ENCODE data around the gene RIT2. TPM values are rescaled to one million over a fixed set of nuclear protein-coding genes. Genes with fewer than 3 reads are reported as not detected.

Gene RIT2
- total RNA-seq, 1 donor from 2014 or later = not detected

DNA sequence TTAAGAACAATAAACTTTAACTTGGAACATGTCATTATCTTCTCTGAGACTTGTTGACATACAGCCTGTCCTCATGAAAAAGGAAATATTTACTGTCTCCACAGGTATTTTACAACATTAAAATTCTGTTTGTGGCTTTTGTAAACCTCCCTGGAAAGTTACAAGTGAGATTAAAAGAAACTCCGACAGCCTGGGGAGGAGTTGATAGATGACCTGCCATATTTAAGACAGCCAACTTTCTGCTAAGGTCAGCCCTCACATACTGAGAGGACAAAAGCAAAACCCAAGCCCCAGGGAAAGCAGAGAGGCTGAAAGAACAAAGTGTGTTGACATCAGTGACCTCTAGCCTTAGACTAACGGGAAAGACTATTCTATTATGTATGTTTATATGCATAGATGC lies 350.2 kb downstream of the RIT2 start:
- Histone ChIP-seq H3K9ac (ENCODE audit: low read depth in 1 of 3, low read length in 3 of 3) (no peak overlapping the region), H3K9me3 (ENCODE audit: control insufficient read depth in 3 of 3, low read length in 3 of 3) (no peaks in the 10 kb centered on the region), H3K27ac (ENCODE audit: low read depth, low read length) (no peak overlapping the region), H3K4me3 (ENCODE audit: low read length in 3 of 3) (no peak overlapping the region), H3K4me1 (ENCODE audit: control insufficient read depth in 3 of 3, insufficient read depth in 3 of 3, low read length in 3 of 3) (no peaks in the 10 kb centered on the region), H3K36me3 (ENCODE audit: control insufficient read depth in 3 of 3, insufficient read depth in 3 of 3, low read length in 3 of 3) (no peaks in the 10 kb centered on the region), H3K27me3 (ENCODE audit: control insufficient read depth in 3 of 3, insufficient read depth in 3 of 3, low read length in 3 of 3) (no peaks in the 10 kb centered on the region)

DNA sequence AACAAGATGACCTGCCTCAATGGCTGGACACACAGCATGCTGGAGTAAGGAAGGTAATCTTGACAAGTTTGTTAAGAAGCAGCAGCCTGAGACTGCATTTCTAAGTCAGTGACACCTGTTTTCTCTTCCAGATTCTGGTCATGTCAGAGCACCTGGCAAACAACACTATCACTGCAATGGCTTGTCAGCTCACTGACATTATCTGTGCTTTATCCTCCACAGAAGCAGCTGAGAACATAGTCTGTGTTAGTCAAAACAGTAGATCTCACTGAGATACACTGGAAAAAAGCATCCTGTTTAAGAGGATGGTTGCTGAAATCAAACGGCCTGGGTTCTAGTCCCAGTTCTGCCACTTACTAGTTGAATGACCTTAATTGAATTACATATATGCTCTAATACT lies 355.2 kb downstream of the RIT2 start:
- no peaks in the 10 kb centered on the region for H3K27me3 ChIP-seq (ENCODE audit: control insufficient read depth in 3 of 3, insufficient read depth in 3 of 3, low read length in 3 of 3)
- no peak overlapping the region for H3K4me3 ChIP-seq (ENCODE audit: low read length in 3 of 3)
- H3K27ac ChIP-seq (ENCODE audit: low read depth, low read length) = no peak overlapping the region
- no peaks in the 10 kb centered on the region for H3K4me1 ChIP-seq (ENCODE audit: control insufficient read depth in 3 of 3, insufficient read depth in 3 of 3, low read length in 3 of 3)
- H3K9ac ChIP-seq (ENCODE audit: low read depth in 1 of 3, low read length in 3 of 3) = no peak overlapping the region
- H3K36me3 ChIP-seq (ENCODE audit: control insufficient read depth in 3 of 3, insufficient read depth in 3 of 3, low read length in 3 of 3) = no peaks in the 10 kb centered on the region
- no peaks in the 10 kb centered on the region for H3K9me3 ChIP-seq (ENCODE audit: control insufficient read depth in 3 of 3, low read length in 3 of 3)

GRCh38 chr18:42758852-42759251 lies 356.6 kb downstream of the RIT2 start:
- Histone ChIP-seq H3K9me3 (ENCODE audit: control insufficient read depth in 3 of 3, low read length in 3 of 3) (no peaks in the 10 kb centered on the region), H3K4me3 (ENCODE audit: low read length in 3 of 3) (no peak overlapping the region), H3K9ac (ENCODE audit: low read depth in 1 of 3, low read length in 3 of 3) (no peak overlapping the region), H3K27me3 (ENCODE audit: control insufficient read depth in 3 of 3, insufficient read depth in 3 of 3, low read length in 3 of 3) (no peaks in the 10 kb centered on the region), H3K4me1 (ENCODE audit: control insufficient read depth in 3 of 3, insufficient read depth in 3 of 3, low read length in 3 of 3) (no peaks in the 10 kb centered on the region), H3K27ac (ENCODE audit: low read depth, low read length) (no peak overlapping the region), H3K36me3 (ENCODE audit: control insufficient read depth in 3 of 3, insufficient read depth in 3 of 3, low read length in 3 of 3) (no peaks in the 10 kb centered on the region)

DNA sequence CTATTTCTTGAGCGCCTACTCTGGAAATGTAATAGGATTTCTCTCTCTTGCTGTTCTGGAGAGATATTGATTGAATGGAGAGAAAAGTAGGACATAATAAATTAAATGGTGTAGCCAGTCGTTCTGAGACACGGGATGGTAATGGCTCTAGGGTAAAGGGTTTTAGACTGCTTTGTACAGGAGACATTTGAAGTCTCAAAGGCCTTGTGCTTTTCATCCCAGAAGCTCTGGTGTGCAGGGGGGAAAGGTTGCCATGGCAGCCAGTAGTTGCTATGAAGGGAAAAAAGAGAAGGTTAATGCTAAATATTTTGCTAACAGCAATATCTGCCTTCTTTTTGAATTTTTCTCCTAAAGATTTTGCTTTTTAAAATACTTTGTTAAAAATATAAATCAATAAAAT lies 359.3 kb downstream of the RIT2 start:
- no peak overlapping the region for H3K27ac ChIP-seq (ENCODE audit: low read depth, low read length)
- no peaks in the 10 kb centered on the region for H3K9me3 ChIP-seq (ENCODE audit: control insufficient read depth in 3 of 3, low read length in 3 of 3)
- no peaks in the 10 kb centered on the region for H3K4me1 ChIP-seq (ENCODE audit: control insufficient read depth in 3 of 3, insufficient read depth in 3 of 3, low read length in 3 of 3)
- no peak overlapping the region for H3K4me3 ChIP-seq (ENCODE audit: low read length in 3 of 3)
- H3K27me3 ChIP-seq (ENCODE audit: control insufficient read depth in 3 of 3, insufficient read depth in 3 of 3, low read length in 3 of 3) = no peaks in the 10 kb centered on the region
- H3K36me3 ChIP-seq (ENCODE audit: control insufficient read depth in 3 of 3, insufficient read depth in 3 of 3, low read length in 3 of 3) = no peaks in the 10 kb centered on the region
- no peak overlapping the region for H3K9ac ChIP-seq (ENCODE audit: low read depth in 1 of 3, low read length in 3 of 3)

- Histone ChIP-seq H3K36me3 (ENCODE audit: control insufficient read depth in 3 of 3, insufficient read depth in 3 of 3, low read length in 3 of 3) (no peaks in the 10 kb centered on the region), H3K27me3 (ENCODE audit: control insufficient read depth in 3 of 3, insufficient read depth in 3 of 3, low read length in 3 of 3) (no peaks in the 10 kb centered on the region), H3K9me3 (ENCODE audit: control insufficient read depth in 3 of 3, low read length in 3 of 3) (no peaks in the 10 kb centered on the region), H3K4me1 (ENCODE audit: control insufficient read depth in 3 of 3, insufficient read depth in 3 of 3, low read length in 3 of 3) (no peaks in the 10 kb centered on the region), H3K27ac (ENCODE audit: low read depth, low read length) (no peak overlapping the region), H3K4me3 (ENCODE audit: low read length in 3 of 3) (no peak overlapping the region), H3K9ac (ENCODE audit: low read depth in 1 of 3, low read length in 3 of 3) (no peak overlapping the region)
Observed at GRCh38 chr18:42752916-42753315, 362.6 kb downstream of the RIT2 start.

- Histone ChIP-seq H3K27me3 (ENCODE audit: control insufficient read depth in 3 of 3, insufficient read depth in 3 of 3, low read length in 3 of 3) (no peaks in the 10 kb centered on the region), H3K4me1 (ENCODE audit: control insufficient read depth in 3 of 3, insufficient read depth in 3 of 3, low read length in 3 of 3) (no peaks in the 10 kb centered on the region), H3K36me3 (ENCODE audit: control insufficient read depth in 3 of 3, insufficient read depth in 3 of 3, low read length in 3 of 3) (no peaks in the 10 kb centered on the region), H3K4me3 (ENCODE audit: low read length in 3 of 3) (no peak overlapping the region), H3K9me3 (ENCODE audit: control insufficient read depth in 3 of 3, low read length in 3 of 3) (no peaks in the 10 kb centered on the region), H3K27ac (ENCODE audit: low read depth, low read length) (no peak overlapping the region), H3K9ac (ENCODE audit: low read depth in 1 of 3, low read length in 3 of 3) (no peak overlapping the region)
Observed at GRCh38 chr18:42746794-42747193, 368.7 kb downstream of the RIT2 start.

DNA sequence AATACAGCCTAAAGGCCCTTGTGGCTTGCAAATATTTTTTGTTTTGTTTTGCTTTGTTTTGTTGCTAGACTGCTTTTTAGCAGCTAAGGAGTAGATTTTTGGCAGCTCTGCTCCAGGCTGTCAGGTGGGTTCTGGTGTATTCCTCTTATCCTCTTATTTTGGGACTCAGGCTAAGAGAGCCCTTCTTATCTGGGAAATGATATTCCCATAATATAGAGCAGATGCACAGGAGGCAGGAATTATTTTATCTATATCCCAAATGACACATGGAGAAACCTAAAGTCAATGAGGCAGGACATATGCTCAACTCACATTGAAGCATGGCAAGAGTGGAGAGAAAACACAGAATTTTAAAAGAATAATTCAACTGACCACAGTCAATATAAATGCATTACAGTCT lies 369.6 kb downstream of the RIT2 start:
- no peaks in the 10 kb centered on the region for H3K27me3 ChIP-seq (ENCODE audit: control insufficient read depth in 3 of 3, insufficient read depth in 3 of 3, low read length in 3 of 3)
- no peak overlapping the region for H3K9ac ChIP-seq (ENCODE audit: low read depth in 1 of 3, low read length in 3 of 3)
- H3K27ac ChIP-seq (ENCODE audit: low read depth, low read length) = no peak overlapping the region
- H3K9me3 ChIP-seq (ENCODE audit: control insufficient read depth in 3 of 3, low read length in 3 of 3) = no peaks in the 10 kb centered on the region
- H3K4me1 ChIP-seq (ENCODE audit: control insufficient read depth in 3 of 3, insufficient read depth in 3 of 3, low read length in 3 of 3) = no peaks in the 10 kb centered on the region
- no peaks in the 10 kb centered on the region for H3K36me3 ChIP-seq (ENCODE audit: control insufficient read depth in 3 of 3, insufficient read depth in 3 of 3, low read length in 3 of 3)
- no peak overlapping the region for H3K4me3 ChIP-seq (ENCODE audit: low read length in 3 of 3)

DNA sequence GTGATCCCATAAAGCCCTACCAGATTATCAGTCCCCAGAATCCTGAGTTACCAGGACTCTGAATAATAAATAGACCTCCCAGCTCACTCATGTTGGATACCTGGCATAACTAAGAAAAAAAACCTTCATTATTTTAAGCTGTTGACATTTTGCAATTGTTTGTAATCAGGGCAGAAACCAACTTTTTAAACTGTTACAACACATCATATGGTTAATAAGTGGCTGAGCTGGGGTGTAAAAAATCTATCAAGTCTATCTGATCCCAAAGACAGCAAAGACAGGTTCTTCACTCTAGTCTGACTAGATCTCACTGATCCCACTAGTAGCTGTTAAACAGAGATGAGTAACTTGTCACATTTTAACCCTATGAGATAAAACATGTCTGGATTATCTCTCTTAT lies 370.3 kb downstream of the RIT2 start:
- Histone ChIP-seq H3K36me3 (ENCODE audit: control insufficient read depth in 3 of 3, insufficient read depth in 3 of 3, low read length in 3 of 3) (no peaks in the 10 kb centered on the region), H3K27me3 (ENCODE audit: control insufficient read depth in 3 of 3, insufficient read depth in 3 of 3, low read length in 3 of 3) (no peaks in the 10 kb centered on the region), H3K4me3 (ENCODE audit: low read length in 3 of 3) (no peak overlapping the region), H3K9me3 (ENCODE audit: control insufficient read depth in 3 of 3, low read length in 3 of 3) (no peaks in the 10 kb centered on the region), H3K4me1 (ENCODE audit: control insufficient read depth in 3 of 3, insufficient read depth in 3 of 3, low read length in 3 of 3) (no peaks in the 10 kb centered on the region), H3K27ac (ENCODE audit: low read depth, low read length) (no peak overlapping the region), H3K9ac (ENCODE audit: low read depth in 1 of 3, low read length in 3 of 3) (no peak overlapping the region)

- no peaks in the 10 kb centered on the region for H3K4me1 ChIP-seq (ENCODE audit: control insufficient read depth in 3 of 3, insufficient read depth in 3 of 3, low read length in 3 of 3)
- H3K4me3 ChIP-seq (ENCODE audit: low read length in 3 of 3) = no peak overlapping the region
- H3K9me3 ChIP-seq (ENCODE audit: control insufficient read depth in 3 of 3, low read length in 3 of 3) = no peaks in the 10 kb centered on the region
- no peak overlapping the region for H3K27ac ChIP-seq (ENCODE audit: low read depth, low read length)
- H3K9ac ChIP-seq (ENCODE audit: low read depth in 1 of 3, low read length in 3 of 3) = no peak overlapping the region
- H3K27me3 ChIP-seq (ENCODE audit: control insufficient read depth in 3 of 3, insufficient read depth in 3 of 3, low read length in 3 of 3) = no peaks in the 10 kb centered on the region
- H3K36me3 ChIP-seq (ENCODE audit: control insufficient read depth in 3 of 3, insufficient read depth in 3 of 3, low read length in 3 of 3) = no peaks in the 10 kb centered on the region
Observed at GRCh38 chr18:42743373-42744138, 371.9 kb downstream of the RIT2 start.

- Histone ChIP-seq H3K36me3 (ENCODE audit: control insufficient read depth in 3 of 3, insufficient read depth in 3 of 3, low read length in 3 of 3) (no peaks in the 10 kb centered on the region), H3K9me3 (ENCODE audit: control insufficient read depth in 3 of 3, low read length in 3 of 3) (no peaks in the 10 kb centered on the region), H3K4me3 (ENCODE audit: low read length in 3 of 3) (no peak overlapping the region), H3K27ac (ENCODE audit: low read depth, low read length) (no peak overlapping the region), H3K9ac (ENCODE audit: low read depth in 1 of 3, low read length in 3 of 3) (no peak overlapping the region), H3K27me3 (ENCODE audit: control insufficient read depth in 3 of 3, insufficient read depth in 3 of 3, low read length in 3 of 3) (no peaks in the 10 kb centered on the region), H3K4me1 (ENCODE audit: control insufficient read depth in 3 of 3, insufficient read depth in 3 of 3, low read length in 3 of 3) (no peaks in the 10 kb centered on the region)
Observed at GRCh38 chr18:42742969-42743368, 372.5 kb downstream of the RIT2 start.

Data from skeletal muscle tissue (tissue), 4 donors.